Osteocyte (in vitro differentiated cells): ENCODE results near the gene CYSLTR2. TPM values are rescaled to one million over a fixed set of nuclear protein-coding genes. Genes with fewer than 3 reads are reported as not detected.

ENCODE experiments used
- DNase-seq: peaks from one replicate; pipeline ENCODE4 v3.0.0; 2021; ENCODE audit warnings: mixed read lengths; ENCODE audit not compliant: unreplicated experiment; ENCODE audit errors: extremely low spot score
- H3K27ac Mint-ChIP-seq: one replicate; pipeline ENCODE4 v1.8.0; 2021; ENCODE audit warnings: mild to moderate bottlenecking, mixed read lengths; ENCODE audit not compliant: unreplicated experiment
- H3K27me3 Mint-ChIP-seq: one replicate; pipeline ENCODE4 v1.8.0; 2021; ENCODE audit warnings: mixed read lengths; ENCODE audit not compliant: unreplicated experiment
- H3K36me3 Mint-ChIP-seq: one replicate; pipeline ENCODE4 v1.8.0; 2021; ENCODE audit warnings: mixed read lengths; ENCODE audit not compliant: unreplicated experiment
- H3K4me1 Mint-ChIP-seq: one replicate; pipeline ENCODE4 v1.8.0; 2021; ENCODE audit warnings: mixed read lengths; ENCODE audit not compliant: unreplicated experiment
- H3K4me3 Mint-ChIP-seq: one replicate; pipeline ENCODE4 v1.8.0; 2021; ENCODE audit warnings: mild to moderate bottlenecking, moderate library complexity, mixed read lengths; ENCODE audit not compliant: unreplicated experiment
- H3K9me3 Mint-ChIP-seq: one replicate; pipeline ENCODE4 v1.8.0; 2021; ENCODE audit warnings: mixed read lengths; ENCODE audit not compliant: unreplicated experiment
- total RNA-seq: library from RNA; stranded (reverse); gene quantifications from 2 replicates; pipeline ENCODE4 v1.2.1, GENCODE V29; 2021
- TF ChIP-seq, protein P1 (sequence below): fragments of 200-600 bp; sonication (generic); IDR thresholded peaks from 2 replicates; pipeline ENCODE4 v1.5.0; 2021; ENCODE audit warnings: antibody characterized with exemption, mild to moderate bottlenecking, moderate library complexity

Gene CYSLTR2
- total RNA-seq, 1 donor from 2014 or later, result not detected

DNA sequence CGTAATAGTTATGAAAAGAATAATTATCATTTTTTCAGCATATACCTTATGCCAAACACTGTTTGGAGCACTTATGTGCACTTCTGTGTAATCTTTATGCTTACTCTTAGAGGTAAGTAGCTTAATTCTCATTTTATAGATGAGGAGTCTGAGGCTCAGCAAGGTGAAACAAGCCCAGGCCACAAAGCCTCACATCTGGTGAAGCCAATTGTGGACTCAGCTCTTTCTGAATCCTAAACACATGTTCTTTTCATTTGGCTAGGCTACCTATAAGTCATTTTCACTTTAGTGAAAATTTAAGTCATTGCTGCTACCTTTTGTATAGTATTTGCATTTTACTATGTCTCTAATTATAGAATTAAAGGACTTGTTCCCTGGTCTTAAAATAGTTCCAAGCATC is 84.0 kb downstream of the CYSLTR2 start:
- Mint-ChIP-seq H3K4me1 (peaks cover 3% of the 10 kb centered on the region), H3K27ac (no peak overlapping the region), H3K27me3 (no peaks in the 10 kb centered on the region), H3K9me3 (no peaks in the 10 kb centered on the region), H3K36me3 (no peaks in the 10 kb centered on the region), H3K4me3 (no peak overlapping the region)
- TF ChIP-seq, protein P1, sequence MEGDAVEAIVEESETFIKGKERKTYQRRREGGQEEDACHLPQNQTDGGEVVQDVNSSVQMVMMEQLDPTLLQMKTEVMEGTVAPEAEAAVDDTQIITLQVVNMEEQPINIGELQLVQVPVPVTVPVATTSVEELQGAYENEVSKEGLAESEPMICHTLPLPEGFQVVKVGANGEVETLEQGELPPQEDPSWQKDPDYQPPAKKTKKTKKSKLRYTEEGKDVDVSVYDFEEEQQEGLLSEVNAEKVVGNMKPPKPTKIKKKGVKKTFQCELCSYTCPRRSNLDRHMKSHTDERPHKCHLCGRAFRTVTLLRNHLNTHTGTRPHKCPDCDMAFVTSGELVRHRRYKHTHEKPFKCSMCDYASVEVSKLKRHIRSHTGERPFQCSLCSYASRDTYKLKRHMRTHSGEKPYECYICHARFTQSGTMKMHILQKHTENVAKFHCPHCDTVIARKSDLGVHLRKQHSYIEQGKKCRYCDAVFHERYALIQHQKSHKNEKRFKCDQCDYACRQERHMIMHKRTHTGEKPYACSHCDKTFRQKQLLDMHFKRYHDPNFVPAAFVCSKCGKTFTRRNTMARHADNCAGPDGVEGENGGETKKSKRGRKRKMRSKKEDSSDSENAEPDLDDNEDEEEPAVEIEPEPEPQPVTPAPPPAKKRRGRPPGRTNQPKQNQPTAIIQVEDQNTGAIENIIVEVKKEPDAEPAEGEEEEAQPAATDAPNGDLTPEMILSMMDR, result no peak
- DNase-seq, result no peak

DNA sequence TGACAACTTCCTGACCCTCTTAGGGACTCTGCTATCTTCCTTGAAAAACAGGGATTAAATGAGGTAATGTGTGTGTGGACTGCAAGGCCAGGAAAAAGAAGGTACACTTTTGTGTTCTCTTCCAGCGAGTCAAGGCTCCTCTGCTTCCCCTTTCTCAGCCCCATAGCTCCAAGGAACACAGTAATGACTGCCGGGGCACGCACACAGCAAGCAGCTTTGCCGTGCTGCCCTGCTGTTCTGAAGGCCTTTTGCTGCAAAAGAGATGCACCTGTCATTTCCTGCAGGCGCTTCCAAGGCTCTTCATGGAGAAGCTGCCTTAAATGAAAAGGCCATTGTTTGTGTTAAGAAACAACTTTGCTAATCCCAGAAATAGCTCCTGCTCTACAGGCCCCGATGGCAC is 84.6 kb downstream of the CYSLTR2 start:
- peaks cover 3% of the 10 kb centered on the region for H3K4me1 Mint-ChIP-seq
- no peaks in the 10 kb centered on the region for H3K9me3 Mint-ChIP-seq
- no peaks in the 10 kb centered on the region for H3K36me3 Mint-ChIP-seq
- no peaks in the 10 kb centered on the region for H3K27me3 Mint-ChIP-seq
- no peak overlapping the region for H3K27ac Mint-ChIP-seq
- H3K4me3 Mint-ChIP-seq, result no peak overlapping the region
- TF ChIP-seq, protein P1, result no peak
- no peak for DNase-seq

DNA sequence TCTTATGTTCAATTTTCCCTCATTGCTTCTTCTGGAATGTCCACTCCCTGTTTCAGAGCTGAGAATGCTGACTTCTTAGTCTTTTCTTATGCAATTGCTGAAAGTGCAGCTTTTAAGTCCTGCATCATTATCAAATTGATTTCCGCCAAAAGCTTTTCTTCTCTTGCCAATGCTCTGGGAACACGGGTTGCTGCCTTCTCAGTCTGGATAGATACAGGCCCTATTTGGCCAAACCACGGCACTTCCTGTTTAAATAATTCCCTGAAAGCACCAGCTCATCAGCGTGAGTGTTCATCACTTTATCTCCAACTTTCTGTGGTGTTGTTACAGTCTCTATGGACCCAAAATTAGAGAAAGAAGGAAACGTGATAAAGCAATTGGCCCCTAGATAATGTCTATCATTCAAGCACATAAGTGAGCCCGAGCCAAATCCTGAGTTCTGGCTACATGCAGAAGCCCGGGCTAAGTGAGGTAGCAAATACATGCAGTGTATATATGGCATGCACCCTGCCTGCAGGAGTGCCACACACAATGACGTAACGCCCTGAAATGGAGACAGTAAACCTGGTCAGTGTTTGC is 85.7 kb downstream of the CYSLTR2 start:
- Mint-ChIP-seq H3K9me3 (no peaks in the 10 kb centered on the region), H3K27ac (no peak overlapping the region), H3K4me1 (peaks cover 3% of the 10 kb centered on the region), H3K36me3 (no peaks in the 10 kb centered on the region), H3K4me3 (no peak overlapping the region), H3K27me3 (no peaks in the 10 kb centered on the region)
- TF ChIP-seq, protein P1, result no peak
- DNase-seq, result no peak

DNA sequence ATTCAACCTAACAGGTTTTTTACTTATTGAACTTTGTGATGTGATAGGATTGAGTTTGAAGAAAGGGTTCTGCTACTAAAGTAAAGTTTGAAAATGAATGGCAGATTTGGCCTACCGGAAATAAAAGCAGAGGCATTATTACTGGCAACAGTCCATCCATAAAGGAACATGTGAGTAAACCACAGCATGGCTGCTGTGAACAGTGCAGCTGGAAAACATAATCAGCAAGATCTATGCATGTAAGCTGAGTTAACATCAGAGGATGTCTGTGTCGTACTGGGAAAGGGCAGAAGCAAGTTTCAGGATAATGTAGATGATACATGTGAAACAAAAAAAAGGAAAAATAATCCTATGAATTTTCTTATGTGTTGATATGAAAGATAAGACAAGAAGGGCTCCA is 87.6 kb downstream of the CYSLTR2 start:
- H3K4me1 Mint-ChIP-seq, result peaks cover 3% of the 10 kb centered on the region
- no peaks in the 10 kb centered on the region for H3K9me3 Mint-ChIP-seq
- DNase-seq, result no peak
- TF ChIP-seq, protein P1, result no peak
- no peak overlapping the region for H3K4me3 Mint-ChIP-seq
- H3K27ac Mint-ChIP-seq, result no peak overlapping the region
- no peaks in the 10 kb centered on the region for H3K27me3 Mint-ChIP-seq
- H3K36me3 Mint-ChIP-seq, result no peaks in the 10 kb centered on the region

DNA sequence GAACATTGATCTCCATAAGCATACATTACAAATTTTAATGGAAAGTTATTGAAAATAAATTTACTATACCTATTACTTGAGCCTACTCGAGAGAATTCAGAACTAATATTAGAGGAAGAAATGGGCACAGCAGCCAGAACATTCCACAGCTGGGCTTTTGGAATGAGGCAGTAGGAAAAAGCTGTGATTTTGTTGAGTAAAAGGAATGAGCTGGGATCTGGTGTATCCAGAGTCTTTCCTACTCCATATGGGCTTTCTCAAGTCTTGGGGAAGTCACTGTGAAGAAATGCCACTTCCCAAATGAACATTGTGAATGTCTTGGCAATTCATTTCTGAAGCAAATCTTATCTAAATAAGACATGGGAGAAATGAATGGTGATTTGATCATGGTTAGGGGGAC is 93.1 kb downstream of the CYSLTR2 start:
- H3K4me1 Mint-ChIP-seq, result peaks cover 13% of the 10 kb centered on the region
- H3K27me3 Mint-ChIP-seq, result no peaks in the 10 kb centered on the region
- H3K4me3 Mint-ChIP-seq, result no peak overlapping the region
- H3K27ac Mint-ChIP-seq, result no peak overlapping the region
- no peak for DNase-seq
- H3K36me3 Mint-ChIP-seq, result no peaks in the 10 kb centered on the region
- TF ChIP-seq, protein P1, result no peak
- no peaks in the 10 kb centered on the region for H3K9me3 Mint-ChIP-seq
